GM10266 (cell line): ENCODE measurements around the gene COPS7A.

Experiments used
- DNase-seq: peaks from one replicate; pipeline ENCODE4 v3.0.0; 2012; ENCODE audit errors: extremely low spot score
- CTCF ChIP-seq: IDR thresholded peaks from 2 replicates; pipeline ENCODE4 v1.5.1; 2012; ENCODE audit warnings: mild to moderate bottlenecking, low read depth; ENCODE audit not compliant: control insufficient read depth, insufficient read depth; ENCODE audit errors: missing control alignments

COPS7A gene

GRCh38 chr12:6778574-6779550, 55.0 kb downstream of the COPS7A start:
- peak; percentile 85 for DNase-seq
- TF ChIP-seq CTCF = peak; percentile 98

DNA sequence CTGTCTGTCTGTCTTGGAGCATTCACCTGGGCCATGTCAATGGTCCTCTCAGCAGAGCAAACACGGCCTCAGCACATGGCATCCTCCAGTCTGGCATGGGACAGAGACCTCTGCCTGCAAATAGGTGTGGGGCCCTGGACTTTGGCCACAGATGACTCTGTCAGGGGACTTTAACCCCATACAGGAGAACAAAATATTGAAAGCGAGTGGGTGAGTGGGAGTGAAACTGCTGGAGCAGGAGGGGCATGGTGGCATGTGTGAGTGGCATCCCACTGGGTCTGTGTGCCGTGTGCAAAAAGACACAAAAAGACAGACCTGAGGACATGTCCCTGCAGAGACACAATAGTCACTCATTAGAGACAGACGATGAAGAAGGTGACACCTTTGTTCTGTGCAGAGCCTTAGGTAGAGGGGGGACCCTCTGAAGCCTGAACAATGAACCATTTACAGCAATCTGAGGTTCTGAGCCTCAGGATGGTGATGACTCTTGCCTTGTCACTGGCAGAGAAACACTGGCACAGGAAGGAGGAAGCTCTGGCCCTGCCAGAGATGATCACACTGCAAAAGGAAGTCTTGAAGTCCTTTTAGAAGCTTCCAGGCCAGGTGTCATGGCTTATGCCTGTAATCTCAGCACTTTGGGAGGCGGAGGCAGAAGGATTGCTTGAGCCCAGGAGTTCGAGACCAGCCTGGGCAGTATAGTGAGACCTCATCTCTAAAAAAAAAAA, 56.0 kb downstream of the COPS7A start:
- no peak for DNase-seq
- TF ChIP-seq CTCF = no peak

DNA sequence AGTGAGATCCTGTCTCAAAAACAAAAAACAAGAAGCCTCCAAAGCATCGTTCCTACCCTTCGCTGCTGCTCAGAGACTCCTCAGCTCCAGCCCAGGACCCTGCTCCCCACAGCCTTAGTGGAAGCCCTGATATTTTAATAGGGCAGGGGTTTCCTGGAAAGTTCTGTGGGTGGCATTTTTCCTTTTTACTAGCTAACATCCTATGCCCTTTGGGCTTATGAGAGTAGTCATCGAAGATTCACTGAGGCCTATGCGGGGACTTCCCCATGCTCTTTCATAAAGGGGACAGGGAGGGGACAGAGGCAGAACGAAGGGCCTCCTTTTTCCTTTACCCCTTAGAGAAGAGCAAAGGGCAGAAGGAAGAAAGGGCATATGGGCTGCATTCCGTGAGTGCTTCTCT, 56.7 kb downstream of the COPS7A start:
- DNase-seq = no peak
- no peak for TF ChIP-seq CTCF
